ENCODE measurements around the gene AFMID. TPM values are rescaled to one million over a fixed set of nuclear protein-coding genes. Genes with fewer than 3 reads are reported as not detected.
"Not testable (repeated sequence)": the region's sequence is repeated elsewhere in the genome, so short reads cannot be mapped to it uniquely, and the experiment has no call there.

The AFMID gene
- total and polyA plus RNA-seq, 2 experiments from 2014 or later, result 38.0 to 47.5 TPM

DNA sequence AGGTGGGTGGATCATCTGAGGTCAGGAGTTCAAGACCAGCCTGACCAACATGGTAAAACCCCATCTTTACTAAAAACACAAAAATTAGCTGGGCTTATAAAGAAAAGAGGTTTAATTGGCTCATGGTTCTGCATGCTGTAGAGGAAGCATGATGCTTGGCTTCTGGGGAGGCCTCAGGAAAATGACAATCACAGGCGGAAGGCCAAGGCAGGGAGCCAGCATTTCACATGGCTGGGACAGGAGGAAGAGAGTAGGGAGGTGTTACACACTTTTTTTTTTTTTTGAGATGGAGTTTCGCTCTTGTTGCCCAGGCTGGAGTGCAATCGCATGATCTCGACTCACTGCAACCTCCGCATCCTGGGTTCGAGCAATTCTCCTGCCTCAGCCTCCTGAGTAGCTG, 47.9 kb downstream of the AFMID start:
- not testable (repeated sequence) for H3K4me1 ChIP-seq (ENCODE audit: insufficient read depth); H3F3A ChIP-seq (replicated peaks; ENCODE audit: low read depth); H3K9me2 ChIP-seq (ENCODE audit: insufficient read depth); H3K4me3 ChIP-seq; ATAC-seq; H3K36me3 ChIP-seq (ENCODE audit: insufficient read depth); H3K27ac Mint-ChIP-seq; H3K4me2 ChIP-seq; DNase-seq (ENCODE audit: low spot score); H4K20me1 ChIP-seq (replicated peaks; ENCODE audit: insufficient read depth); H3K4me3 Mint-ChIP-seq; H3K4me1 Mint-ChIP-seq; H3K79me2 ChIP-seq (replicated peaks; ENCODE audit: insufficient read depth); H3K9me3 Mint-ChIP-seq; H3K36me3 Mint-ChIP-seq (ENCODE audit: low read depth); H3K27ac ChIP-seq (ENCODE audit: low read depth); H2AFZ ChIP-seq
- peaks cover 25% of the 10 kb centered on the region for H3K27me3 Mint-ChIP-seq (ENCODE audit: insufficient read depth, low read depth, poor library complexity)
- peaks cover 25% of the 10 kb centered on the region for H3K27me3 ChIP-seq (ENCODE audit: insufficient read depth)

DNA sequence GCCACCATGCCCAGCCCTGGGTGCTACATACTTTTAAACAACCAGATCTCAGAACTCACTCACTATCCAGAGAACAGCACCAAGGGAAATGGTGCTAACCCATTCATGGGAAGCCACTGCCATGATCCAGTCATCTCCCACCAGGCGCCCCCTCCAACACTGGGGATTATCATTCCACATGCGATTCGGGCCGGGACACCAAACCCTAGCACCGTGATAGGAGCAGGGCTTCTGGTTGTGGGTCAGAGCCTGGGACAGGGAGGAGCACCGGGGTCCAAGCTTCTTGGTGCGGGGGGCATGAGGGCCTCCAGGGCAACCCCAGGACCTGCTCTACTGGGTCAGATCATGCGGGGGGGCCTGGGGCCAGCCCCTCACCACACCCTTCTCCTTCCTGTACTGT, 48.7 kb downstream of the AFMID start:
- no peaks in the 10 kb centered on the region for H3K36me3 Mint-ChIP-seq (ENCODE audit: low read depth)
- Histone ChIP-seq H3K4me1 (ENCODE audit: insufficient read depth) (no peaks in the 10 kb centered on the region), H3F3A (replicated peaks; ENCODE audit: low read depth) (no peaks in the 10 kb centered on the region), H3K4me2 (no peak overlapping the region), H3K27ac (ENCODE audit: low read depth) (no peak overlapping the region), H2AFZ (no peak overlapping the region), H3K36me3 (ENCODE audit: insufficient read depth) (no peaks in the 10 kb centered on the region), H3K79me2 (replicated peaks; ENCODE audit: insufficient read depth) (no peaks in the 10 kb centered on the region), H3K4me3 (no peak overlapping the region), H3K27me3 (ENCODE audit: insufficient read depth) (peaks cover 17% of the 10 kb centered on the region), H3K9me2 (ENCODE audit: insufficient read depth) (no peaks in the 10 kb centered on the region), H4K20me1 (replicated peaks; ENCODE audit: insufficient read depth) (no peaks in the 10 kb centered on the region)
- no peak overlapping the region for H3K4me3 Mint-ChIP-seq
- H3K27ac Mint-ChIP-seq, result no peak overlapping the region
- TF ChIP-seq EZH2phosphoT487 (IDR thresholded peaks at IDR 0.05; ENCODE audit: unreplicated experiment) (no peak), NANOG (IDR thresholded peaks at IDR 0.05; ENCODE audit: borderline replicate concordance) (no peak), ZNF331 (CRISPR knock-in tag; IDR thresholded peaks at IDR 0.05; ENCODE audit: low read depth) (no peak), CREB1 (CRISPR knock-in tag; IDR thresholded peaks at IDR 0.05; ENCODE audit: low read depth) (no peak), EZH2 (IDR thresholded peaks at IDR 0.05; ENCODE audit: low read depth, unreplicated experiment) (no peak), JUNB (IDR thresholded peaks at IDR 0.05; ENCODE audit: unreplicated experiment) (no peak), POLR2AphosphoS5 (IDR thresholded peaks at IDR 0.05; ENCODE audit: low read depth) (no peak)
- TF ChIP-seq, protein P1, sequence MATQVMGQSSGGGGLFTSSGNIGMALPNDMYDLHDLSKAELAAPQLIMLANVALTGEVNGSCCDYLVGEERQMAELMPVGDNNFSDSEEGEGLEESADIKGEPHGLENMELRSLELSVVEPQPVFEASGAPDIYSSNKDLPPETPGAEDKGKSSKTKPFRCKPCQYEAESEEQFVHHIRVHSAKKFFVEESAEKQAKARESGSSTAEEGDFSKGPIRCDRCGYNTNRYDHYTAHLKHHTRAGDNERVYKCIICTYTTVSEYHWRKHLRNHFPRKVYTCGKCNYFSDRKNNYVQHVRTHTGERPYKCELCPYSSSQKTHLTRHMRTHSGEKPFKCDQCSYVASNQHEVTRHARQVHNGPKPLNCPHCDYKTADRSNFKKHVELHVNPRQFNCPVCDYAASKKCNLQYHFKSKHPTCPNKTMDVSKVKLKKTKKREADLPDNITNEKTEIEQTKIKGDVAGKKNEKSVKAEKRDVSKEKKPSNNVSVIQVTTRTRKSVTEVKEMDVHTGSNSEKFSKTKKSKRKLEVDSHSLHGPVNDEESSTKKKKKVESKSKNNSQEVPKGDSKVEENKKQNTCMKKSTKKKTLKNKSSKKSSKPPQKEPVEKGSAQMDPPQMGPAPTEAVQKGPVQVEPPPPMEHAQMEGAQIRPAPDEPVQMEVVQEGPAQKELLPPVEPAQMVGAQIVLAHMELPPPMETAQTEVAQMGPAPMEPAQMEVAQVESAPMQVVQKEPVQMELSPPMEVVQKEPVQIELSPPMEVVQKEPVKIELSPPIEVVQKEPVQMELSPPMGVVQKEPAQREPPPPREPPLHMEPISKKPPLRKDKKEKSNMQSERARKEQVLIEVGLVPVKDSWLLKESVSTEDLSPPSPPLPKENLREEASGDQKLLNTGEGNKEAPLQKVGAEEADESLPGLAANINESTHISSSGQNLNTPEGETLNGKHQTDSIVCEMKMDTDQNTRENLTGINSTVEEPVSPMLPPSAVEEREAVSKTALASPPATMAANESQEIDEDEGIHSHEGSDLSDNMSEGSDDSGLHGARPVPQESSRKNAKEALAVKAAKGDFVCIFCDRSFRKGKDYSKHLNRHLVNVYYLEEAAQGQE (IDR thresholded peaks at IDR 0.05; ENCODE audit: unreplicated experiment), result no peak
- TF ChIP-seq, protein P2, sequence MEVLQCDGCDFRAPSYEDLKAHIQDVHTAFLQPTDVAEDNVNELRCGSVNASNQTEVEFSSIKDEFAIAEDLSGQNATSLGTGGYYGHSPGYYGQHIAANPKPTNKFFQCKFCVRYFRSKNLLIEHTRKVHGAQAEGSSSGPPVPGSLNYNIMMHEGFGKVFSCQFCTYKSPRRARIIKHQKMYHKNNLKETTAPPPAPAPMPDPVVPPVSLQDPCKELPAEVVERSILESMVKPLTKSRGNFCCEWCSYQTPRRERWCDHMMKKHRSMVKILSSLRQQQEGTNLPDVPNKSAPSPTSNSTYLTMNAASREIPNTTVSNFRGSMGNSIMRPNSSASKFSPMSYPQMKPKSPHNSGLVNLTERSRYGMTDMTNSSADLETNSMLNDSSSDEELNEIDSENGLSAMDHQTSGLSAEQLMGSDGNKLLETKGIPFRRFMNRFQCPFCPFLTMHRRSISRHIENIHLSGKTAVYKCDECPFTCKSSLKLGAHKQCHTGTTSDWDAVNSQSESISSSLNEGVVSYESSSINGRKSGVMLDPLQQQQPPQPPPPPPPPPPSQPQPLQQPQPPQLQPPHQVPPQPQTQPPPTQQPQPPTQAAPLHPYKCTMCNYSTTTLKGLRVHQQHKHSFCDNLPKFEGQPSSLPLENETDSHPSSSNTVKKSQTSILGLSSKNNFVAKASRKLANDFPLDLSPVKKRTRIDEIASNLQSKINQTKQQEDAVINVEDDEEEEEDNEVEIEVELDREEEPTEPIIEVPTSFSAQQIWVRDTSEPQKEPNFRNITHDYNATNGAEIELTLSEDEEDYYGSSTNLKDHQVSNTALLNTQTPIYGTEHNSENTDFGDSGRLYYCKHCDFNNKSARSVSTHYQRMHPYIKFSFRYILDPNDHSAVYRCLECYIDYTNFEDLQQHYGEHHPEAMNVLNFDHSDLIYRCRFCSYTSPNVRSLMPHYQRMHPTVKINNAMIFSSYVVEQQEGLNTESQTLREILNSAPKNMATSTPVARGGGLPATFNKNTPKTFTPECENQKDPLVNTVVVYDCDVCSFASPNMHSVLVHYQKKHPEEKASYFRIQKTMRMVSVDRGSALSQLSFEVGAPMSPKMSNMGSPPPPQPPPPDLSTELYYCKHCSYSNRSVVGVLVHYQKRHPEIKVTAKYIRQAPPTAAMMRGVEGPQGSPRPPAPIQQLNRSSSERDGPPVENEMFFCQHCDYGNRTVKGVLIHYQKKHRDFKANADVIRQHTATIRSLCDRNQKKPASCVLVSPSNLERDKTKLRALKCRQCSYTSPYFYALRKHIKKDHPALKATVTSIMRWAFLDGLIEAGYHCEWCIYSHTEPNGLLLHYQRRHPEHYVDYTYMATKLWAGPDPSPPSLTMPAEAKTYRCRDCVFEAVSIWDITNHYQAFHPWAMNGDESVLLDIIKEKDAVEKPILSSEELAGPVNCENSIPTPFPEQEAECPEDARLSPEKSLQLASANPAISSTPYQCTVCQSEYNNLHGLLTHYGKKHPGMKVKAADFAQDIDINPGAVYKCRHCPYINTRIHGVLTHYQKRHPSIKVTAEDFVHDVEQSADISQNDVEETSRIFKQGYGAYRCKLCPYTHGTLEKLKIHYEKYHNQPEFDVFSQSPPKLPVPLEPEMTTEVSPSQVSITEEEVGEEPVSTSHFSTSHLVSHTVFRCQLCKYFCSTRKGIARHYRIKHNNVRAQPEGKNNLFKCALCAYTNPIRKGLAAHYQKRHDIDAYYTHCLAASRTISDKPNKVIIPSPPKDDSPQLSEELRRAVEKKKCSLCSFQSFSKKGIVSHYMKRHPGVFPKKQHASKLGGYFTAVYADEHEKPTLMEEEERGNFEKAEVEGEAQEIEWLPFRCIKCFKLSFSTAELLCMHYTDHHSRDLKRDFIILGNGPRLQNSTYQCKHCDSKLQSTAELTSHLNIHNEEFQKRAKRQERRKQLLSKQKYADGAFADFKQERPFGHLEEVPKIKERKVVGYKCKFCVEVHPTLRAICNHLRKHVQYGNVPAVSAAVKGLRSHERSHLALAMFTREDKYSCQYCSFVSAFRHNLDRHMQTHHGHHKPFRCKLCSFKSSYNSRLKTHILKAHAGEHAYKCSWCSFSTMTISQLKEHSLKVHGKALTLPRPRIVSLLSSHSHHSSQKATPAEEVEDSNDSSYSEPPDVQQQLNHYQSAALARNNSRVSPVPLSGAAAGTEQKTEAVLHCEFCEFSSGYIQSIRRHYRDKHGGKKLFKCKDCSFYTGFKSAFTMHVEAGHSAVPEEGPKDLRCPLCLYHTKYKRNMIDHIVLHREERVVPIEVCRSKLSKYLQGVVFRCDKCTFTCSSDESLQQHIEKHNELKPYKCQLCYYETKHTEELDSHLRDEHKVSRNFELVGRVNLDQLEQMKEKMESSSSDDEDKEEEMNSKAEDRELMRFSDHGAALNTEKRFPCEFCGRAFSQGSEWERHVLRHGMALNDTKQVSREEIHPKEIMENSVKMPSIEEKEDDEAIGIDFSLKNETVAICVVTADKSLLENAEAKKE (CRISPR knock-in tag; IDR thresholded peaks at IDR 0.05), result no peak
- TF ChIP-seq, protein P3, sequence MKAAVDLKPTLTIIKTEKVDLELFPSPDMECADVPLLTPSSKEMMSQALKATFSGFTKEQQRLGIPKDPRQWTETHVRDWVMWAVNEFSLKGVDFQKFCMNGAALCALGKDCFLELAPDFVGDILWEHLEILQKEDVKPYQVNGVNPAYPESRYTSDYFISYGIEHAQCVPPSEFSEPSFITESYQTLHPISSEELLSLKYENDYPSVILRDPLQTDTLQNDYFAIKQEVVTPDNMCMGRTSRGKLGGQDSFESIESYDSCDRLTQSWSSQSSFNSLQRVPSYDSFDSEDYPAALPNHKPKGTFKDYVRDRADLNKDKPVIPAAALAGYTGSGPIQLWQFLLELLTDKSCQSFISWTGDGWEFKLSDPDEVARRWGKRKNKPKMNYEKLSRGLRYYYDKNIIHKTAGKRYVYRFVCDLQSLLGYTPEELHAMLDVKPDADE (IDR thresholded peaks at IDR 0.05), result no peak
- no peaks in the 10 kb centered on the region for H3K9me3 Mint-ChIP-seq
- no peaks in the 10 kb centered on the region; the same call in 1 of the 3 replicates for H3K4me1 Mint-ChIP-seq
- ATAC-seq, result no peak
- peaks cover 24% of the 10 kb centered on the region for H3K27me3 Mint-ChIP-seq (ENCODE audit: insufficient read depth, low read depth, poor library complexity)
- DNase-seq (ENCODE audit: low spot score), result no peak
